Measurements from ENCODE around the gene TRPM3.

The TRPM3 gene

GRCh38 chr9:70880535-70880934 is 240.9 kb downstream of the TRPM3 start:
- no peak for DNase-seq

GRCh38 chr9:70878576-70878975 is 242.8 kb downstream of the TRPM3 start:
- no peak for DNase-seq

GRCh38 chr9:70874451-70874850 is 247.0 kb downstream of the TRPM3 start:
- no peak for DNase-seq

- no peak for DNase-seq
Measured at GRCh38 chr9:70873506-70873905, 247.9 kb downstream of the TRPM3 start.

- DNase-seq, result no peak
Measured at GRCh38 chr9:70868661-70869652, 252.5 kb downstream of the TRPM3 start.

- DNase-seq, result no peak
Measured at GRCh38 chr9:70868041-70868440, 253.4 kb downstream of the TRPM3 start.

- DNase-seq, result no peak
Measured at GRCh38 chr9:70865471-70865870, 255.9 kb downstream of the TRPM3 start.

GRCh38 chr9:70861797-70862196 is 259.6 kb downstream of the TRPM3 start:
- no peak for DNase-seq

- no peak for DNase-seq
Measured at GRCh38 chr9:70861376-70861775, 260.0 kb downstream of the TRPM3 start.

- DNase-seq, result no peak
Measured at GRCh38 chr9:70859694-70860093, 261.7 kb downstream of the TRPM3 start.

GRCh38 chr9:70856411-70856810 is 265.0 kb downstream of the TRPM3 start:
- no peak for DNase-seq

GRCh38 chr9:70852711-70853240 is 268.6 kb downstream of the TRPM3 start:
- DNase-seq, result no peak

- no peak for DNase-seq
Measured at GRCh38 chr9:70840266-70840665, 281.2 kb downstream of the TRPM3 start.

GRCh38 chr9:70835323-70835722 is 286.1 kb downstream of the TRPM3 start:
- no peak for DNase-seq

- DNase-seq, result no peak
Measured at GRCh38 chr9:70832492-70832891, 288.9 kb downstream of the TRPM3 start.

GRCh38 chr9:70830618-70831017 is 290.8 kb downstream of the TRPM3 start:
- DNase-seq, result no peak

GRCh38 chr9:70829591-70830265 is 291.7 kb downstream of the TRPM3 start:
- no peak for DNase-seq

- DNase-seq, result no peak
Measured at GRCh38 chr9:70826562-70826961, 294.9 kb downstream of the TRPM3 start.

GRCh38 chr9:70823284-70823683 is 298.1 kb downstream of the TRPM3 start:
- DNase-seq, result no peak

- no peak for DNase-seq
Measured at GRCh38 chr9:70817311-70817710, 304.1 kb downstream of the TRPM3 start.

GRCh38 chr9:70816891-70817290 is 304.5 kb downstream of the TRPM3 start:
- no peak for DNase-seq

GRCh38 chr9:70816316-70816715 is 305.1 kb downstream of the TRPM3 start:
- no peak for DNase-seq

- no peak for DNase-seq
Measured at GRCh38 chr9:70814597-70814996, 306.8 kb downstream of the TRPM3 start.

GRCh38 chr9:70813141-70813540 is 308.3 kb downstream of the TRPM3 start:
- DNase-seq, result no peak

Data from right forelimb (tissue), 1 donor.